MM.1S (cell line): Measurements from ENCODE around the gene SLC37A2.
"Not testable (repeated sequence)": the region's sequence is repeated elsewhere in the genome, so short reads cannot be mapped to it uniquely, and the experiment has no call there.

Experiments used
- DNase-seq: peaks from one replicate; pipeline ENCODE4 v3.0.0-alpha.2; 2015
- H2AFZ ChIP-seq: fragments of 300-600 bp; sonication (generic); 2 replicates; pipeline ENCODE4 v1.6.0; 2016; ENCODE audit warnings: antibody characterized with exemption, low read length
- H3F3A ChIP-seq: fragments of 300-600 bp; sonication (generic); 2 replicates; pipeline ENCODE4 v1.6.1; 2016; ENCODE audit warnings: mild to moderate bottlenecking, antibody characterized with exemption, low read length, moderate library complexity, mixed read lengths; ENCODE audit not compliant: insufficient read depth
- H3K27ac ChIP-seq: fragments of 300-600 bp; sonication (generic); 2 replicates; pipeline ENCODE4 v1.5.1; 2016; ENCODE audit warnings: mild to moderate bottlenecking, low read length
- H3K27me3 ChIP-seq: fragments of 300-600 bp; sonication (generic); replicated peaks from 2 replicates; pipeline ENCODE4 v1.6.0; 2016; ENCODE audit warnings: low read length; ENCODE audit not compliant: insufficient read depth
- H3K36me3 ChIP-seq: fragments of 300-600 bp; sonication (generic); replicated peaks from 2 replicates; pipeline ENCODE4 v1.6.1; 2016; ENCODE audit warnings: mild to moderate bottlenecking, low read length, mixed read lengths; ENCODE audit not compliant: insufficient read depth
- H3K4me1 ChIP-seq: fragments of 300-600 bp; sonication (generic); 2 replicates; pipeline ENCODE4 v1.6.1; 2016; ENCODE audit warnings: low read length, mixed read lengths
- H3K4me2 ChIP-seq: fragments of 300-600 bp; sonication (generic); 2 replicates; pipeline ENCODE4 v1.6.0; 2016; ENCODE audit warnings: low read depth, low read length
- H3K4me3 ChIP-seq: fragments of 300-600 bp; sonication (generic); 2 replicates; pipeline ENCODE4 v1.5.1; 2016; ENCODE audit warnings: low read length, mixed read lengths
- H3K79me2 ChIP-seq: fragments of 300-600 bp; sonication (generic); 2 replicates; pipeline ENCODE4 v1.6.1; 2016; ENCODE audit warnings: mixed run types, low read length, mixed read lengths
- H3K9ac ChIP-seq: fragments of 300-600 bp; sonication (generic); 2 replicates; pipeline ENCODE4 v1.6.1; 2016; ENCODE audit warnings: low read length, mixed read lengths
- H3K9me2 ChIP-seq: fragments of 300-600 bp; sonication (generic); replicated peaks from 2 replicates; pipeline ENCODE4 v1.6.1; 2016; ENCODE audit warnings: mild to moderate bottlenecking, low read length, mixed read lengths; ENCODE audit not compliant: insufficient read depth
- H3K9me3 ChIP-seq: fragments of 300-600 bp; sonication (generic); replicated peaks from 2 replicates; pipeline ENCODE4 v1.6.1; 2016; ENCODE audit warnings: mild to moderate bottlenecking, low read length, mixed read lengths; ENCODE audit not compliant: insufficient read depth
- H4K20me1 ChIP-seq: fragments of 300-600 bp; sonication (generic); 2 replicates; pipeline ENCODE4 v1.6.1; 2016; ENCODE audit warnings: mild to moderate bottlenecking, low read length, moderate library complexity, mixed read lengths; ENCODE audit not compliant: insufficient read depth
- EZH2 ChIP-seq: fragments of 300-600 bp; sonication (generic); optimal IDR thresholded peaks from 2 replicates; pipeline ENCODE3; 2017; ENCODE audit warnings: low read depth, mild to moderate bottlenecking, antibody characterized with exemption, low read length, mixed read lengths
- EZH2phosphoT487 ChIP-seq: fragments of 300-600 bp; sonication (generic); IDR thresholded peaks from 2 replicates; pipeline ENCODE4 v1.6.1; 2018; ENCODE audit warnings: antibody characterized with exemption, low read length
- TF ChIP-seq, protein P1 (sequence below): fragments of 300-600 bp; sonication (generic); IDR thresholded peaks from 2 replicates; pipeline ENCODE4 v1.5.1; 2016; ENCODE audit warnings: antibody characterized with exemption, low read length, mixed read lengths

Gene SLC37A2

DNA sequence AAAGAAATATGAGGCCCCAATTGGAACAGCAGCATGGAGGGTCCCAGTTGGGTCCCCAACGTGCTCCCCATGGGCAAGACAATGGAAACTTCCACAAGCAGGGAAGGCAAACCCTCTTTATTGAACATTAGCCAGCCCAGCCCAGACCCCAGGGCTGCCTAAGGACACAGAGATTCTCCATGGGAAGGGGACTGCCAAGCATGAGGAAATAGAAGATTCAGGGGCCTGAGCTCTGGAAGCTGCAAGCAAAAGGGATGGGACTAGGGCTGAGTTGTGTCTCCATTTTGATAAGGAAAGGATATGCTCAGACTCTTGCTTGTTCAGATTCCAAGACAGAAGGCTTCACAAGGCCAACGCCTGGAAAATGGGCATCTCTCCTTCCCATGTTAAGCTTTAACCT, 25.0 kb downstream of the SLC37A2 start:
- Histone ChIP-seq H3K27ac (no peak overlapping the region), H3K79me2 (no peaks in the 10 kb centered on the region), H2AFZ (no peak overlapping the region), H3F3A (no peaks in the 10 kb centered on the region), H3K36me3 (no peaks in the 10 kb centered on the region), H3K4me1 (no peaks in the 10 kb centered on the region), H3K9me3 (no peaks in the 10 kb centered on the region), H3K4me3 (no peak overlapping the region), H3K4me2 (no peak overlapping the region), H4K20me1 (no peaks in the 10 kb centered on the region), H3K27me3 (no peaks in the 10 kb centered on the region), H3K9me2 (no peaks in the 10 kb centered on the region), H3K9ac (no peak overlapping the region)
- no peak for DNase-seq
- no peak for TF ChIP-seq EZH2
- TF ChIP-seq, protein P1, sequence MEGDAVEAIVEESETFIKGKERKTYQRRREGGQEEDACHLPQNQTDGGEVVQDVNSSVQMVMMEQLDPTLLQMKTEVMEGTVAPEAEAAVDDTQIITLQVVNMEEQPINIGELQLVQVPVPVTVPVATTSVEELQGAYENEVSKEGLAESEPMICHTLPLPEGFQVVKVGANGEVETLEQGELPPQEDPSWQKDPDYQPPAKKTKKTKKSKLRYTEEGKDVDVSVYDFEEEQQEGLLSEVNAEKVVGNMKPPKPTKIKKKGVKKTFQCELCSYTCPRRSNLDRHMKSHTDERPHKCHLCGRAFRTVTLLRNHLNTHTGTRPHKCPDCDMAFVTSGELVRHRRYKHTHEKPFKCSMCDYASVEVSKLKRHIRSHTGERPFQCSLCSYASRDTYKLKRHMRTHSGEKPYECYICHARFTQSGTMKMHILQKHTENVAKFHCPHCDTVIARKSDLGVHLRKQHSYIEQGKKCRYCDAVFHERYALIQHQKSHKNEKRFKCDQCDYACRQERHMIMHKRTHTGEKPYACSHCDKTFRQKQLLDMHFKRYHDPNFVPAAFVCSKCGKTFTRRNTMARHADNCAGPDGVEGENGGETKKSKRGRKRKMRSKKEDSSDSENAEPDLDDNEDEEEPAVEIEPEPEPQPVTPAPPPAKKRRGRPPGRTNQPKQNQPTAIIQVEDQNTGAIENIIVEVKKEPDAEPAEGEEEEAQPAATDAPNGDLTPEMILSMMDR: no peak
- no peak for TF ChIP-seq EZH2phosphoT487

DNA sequence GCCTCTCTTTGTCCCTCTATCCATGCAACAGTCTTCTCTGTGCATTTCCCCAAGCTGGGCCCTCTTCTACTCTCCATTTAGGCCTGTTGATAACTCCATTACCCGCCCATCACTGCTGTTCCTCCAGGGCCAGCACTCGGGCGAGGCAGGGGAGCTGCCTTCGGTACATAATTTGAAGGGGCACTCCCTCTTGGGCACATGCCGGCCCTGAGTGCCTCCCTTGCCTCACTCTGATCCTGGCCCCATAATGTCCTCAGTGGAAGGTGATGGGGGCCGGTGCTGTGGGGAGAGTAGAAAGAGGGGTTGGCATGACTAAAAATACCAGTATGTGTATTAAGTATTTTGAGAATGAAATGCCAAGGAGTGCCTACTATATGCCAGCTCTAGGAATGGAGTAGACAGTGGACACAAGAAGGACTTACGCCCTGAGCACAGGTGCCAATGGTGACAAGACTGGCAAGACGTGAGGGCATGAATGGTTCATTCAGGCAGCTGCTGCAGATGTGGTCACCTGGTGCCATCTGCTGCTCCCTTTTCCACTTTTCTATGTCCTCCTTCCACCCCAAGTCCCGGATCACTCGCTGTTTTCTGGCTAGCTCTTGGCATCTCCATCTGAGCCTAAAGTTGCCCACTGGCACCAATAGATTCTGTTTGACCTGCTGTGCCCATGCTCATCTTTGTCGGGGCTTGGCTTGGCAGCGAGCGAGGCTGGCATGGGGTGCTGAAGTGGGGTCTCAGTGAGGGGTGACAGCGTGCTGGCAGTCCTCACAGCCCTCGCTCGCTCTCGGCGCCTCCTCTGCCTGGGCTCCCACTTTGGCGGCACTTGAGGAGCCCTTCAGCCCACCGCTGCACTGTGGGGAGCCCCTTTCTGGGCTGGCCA, 25.7 kb downstream of the SLC37A2 start:
- Histone ChIP-seq H3K9me3 (no peaks in the 10 kb centered on the region), H4K20me1 (no peaks in the 10 kb centered on the region), H3K27ac (no peak overlapping the region), H3K9me2 (no peaks in the 10 kb centered on the region), H3K36me3 (no peaks in the 10 kb centered on the region), H3K9ac (no peak overlapping the region), H3F3A (no peaks in the 10 kb centered on the region), H3K4me2 (no peak overlapping the region), H3K4me1 (no peaks in the 10 kb centered on the region), H3K79me2 (no peaks in the 10 kb centered on the region), H3K27me3 (no peaks in the 10 kb centered on the region), H3K4me3 (no peak overlapping the region), H2AFZ (no peak overlapping the region)
- no peak for DNase-seq
- TF ChIP-seq EZH2 (no peak), EZH2phosphoT487 (no peak)
- TF ChIP-seq, protein P1: no peak

DNA sequence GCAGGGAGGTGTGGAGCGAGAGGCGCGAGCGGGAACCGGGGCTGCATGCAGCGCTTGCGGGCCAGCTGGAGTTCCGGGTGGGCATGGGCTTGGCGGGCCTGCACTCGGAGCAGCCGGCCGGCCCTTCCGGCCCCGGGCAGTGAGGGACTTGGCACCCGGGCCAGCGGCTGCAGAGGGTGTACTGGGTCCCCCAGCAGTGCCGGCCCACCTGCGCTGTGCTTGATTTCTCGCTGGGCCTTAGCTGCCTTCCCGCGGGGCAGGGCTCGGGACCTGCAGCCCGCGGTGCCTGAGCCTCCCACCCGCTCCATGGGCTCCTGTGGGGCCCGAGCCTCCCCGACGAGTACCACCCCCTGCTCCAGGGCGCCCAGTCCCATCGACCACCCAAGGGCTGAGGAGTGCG, 26.4 kb downstream of the SLC37A2 start:
- not testable (repeated sequence) for H3K4me3 ChIP-seq, H3K9ac ChIP-seq, H3K36me3 ChIP-seq, H3K4me1 ChIP-seq, H3K4me2 ChIP-seq, H3F3A ChIP-seq, H3K9me2 ChIP-seq, H2AFZ ChIP-seq, H3K9me3 ChIP-seq, H3K27me3 ChIP-seq, H3K27ac ChIP-seq, H3K79me2 ChIP-seq, DNase-seq, H4K20me1 ChIP-seq

DNA sequence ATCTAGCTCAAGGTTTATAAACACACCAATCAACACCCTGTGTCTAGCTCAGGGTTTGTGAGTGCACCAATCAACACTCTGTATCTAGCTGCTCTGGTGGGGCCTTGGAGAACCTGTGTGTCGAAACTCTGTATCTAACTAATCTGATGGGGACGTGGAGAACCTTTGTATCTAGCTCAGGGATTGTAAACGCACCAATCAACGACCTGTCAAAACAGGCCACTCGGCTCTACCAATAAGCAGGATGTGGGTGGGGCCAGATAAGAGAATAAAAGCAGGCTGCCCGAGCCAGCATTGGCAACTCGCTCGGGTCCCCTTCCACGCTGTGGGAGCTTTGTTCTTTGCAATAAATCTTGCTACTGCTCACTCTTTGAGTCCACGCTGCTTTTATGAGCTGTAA, 27.0 kb downstream of the SLC37A2 start:
- not testable (repeated sequence) for DNase-seq, H3K36me3 ChIP-seq, H3K4me2 ChIP-seq, H4K20me1 ChIP-seq, H3K4me1 ChIP-seq, H3K9me3 ChIP-seq, H3F3A ChIP-seq, H3K9me2 ChIP-seq, H3K4me3 ChIP-seq, H3K27ac ChIP-seq, H2AFZ ChIP-seq, H3K27me3 ChIP-seq, H3K79me2 ChIP-seq, H3K9ac ChIP-seq
